NCI-H2171 treated with DMSO at 0.1 percent for 48 hours (cell line): ENCODE results near the gene OSBPL10.

Experiments used
- DNase-seq: peaks from one replicate; lab custom pipeline; 2025; lab: John Stamatoyannopoulos, UW

The OSBPL10 gene

DNA sequence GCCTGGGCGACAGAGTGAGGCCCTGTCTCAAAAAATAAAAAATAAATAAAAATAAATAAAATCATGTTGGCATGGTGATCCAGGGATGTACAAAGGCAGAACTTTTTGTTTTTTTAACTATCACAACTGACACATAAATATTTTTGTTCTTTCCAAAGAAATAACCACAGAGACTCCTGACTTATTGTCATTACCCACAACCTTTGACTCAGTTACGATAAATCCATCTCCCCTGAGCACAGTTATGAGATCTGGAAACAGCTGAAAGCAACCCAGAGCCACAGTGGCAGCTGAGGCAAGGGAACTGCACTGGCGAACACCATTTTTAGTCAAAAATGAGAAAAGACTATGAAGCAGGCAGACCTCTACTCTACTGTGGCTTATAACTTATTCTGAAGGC is 24.0 kb downstream of the OSBPL10 start:
- DNase-seq = no peak

DNA sequence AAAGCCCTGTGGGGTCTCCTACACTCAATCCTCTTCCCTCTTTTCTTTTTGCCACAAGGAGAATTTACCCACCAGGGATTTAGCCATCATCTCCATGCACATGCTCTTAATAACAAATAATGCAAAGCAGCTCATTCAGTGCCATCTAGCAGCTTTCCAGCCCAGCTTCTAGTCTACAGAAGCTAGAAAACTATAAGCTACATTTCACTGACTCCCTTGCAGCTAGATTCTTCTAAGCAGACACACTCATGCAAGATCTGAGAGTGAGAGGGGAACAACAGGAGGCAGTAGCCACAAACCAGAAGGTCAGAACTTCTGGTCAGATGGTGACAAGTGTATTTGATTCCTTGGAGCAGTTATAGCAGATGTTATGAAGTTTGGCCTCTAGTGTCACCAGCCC is 25.5 kb downstream of the OSBPL10 start:
- no peak for DNase-seq

DNA sequence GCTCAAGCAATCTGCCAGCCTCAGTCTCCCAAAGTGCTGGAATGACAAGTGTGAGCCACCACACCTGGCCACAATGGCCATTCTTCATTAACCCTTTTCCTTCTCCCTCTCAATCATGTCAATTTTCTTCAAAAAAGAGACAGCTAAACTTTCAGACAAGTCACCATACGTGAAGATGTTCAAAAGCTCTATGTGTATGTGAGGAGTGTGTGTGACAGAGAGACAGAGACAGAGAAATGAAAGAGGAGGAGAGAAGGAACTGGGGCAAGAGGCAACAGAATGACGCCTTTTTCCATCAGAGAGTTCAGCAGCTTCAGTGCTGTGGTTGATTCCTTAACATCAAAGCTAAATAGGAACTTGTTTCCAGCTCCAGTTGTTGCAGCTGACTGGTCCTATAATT is 27.4 kb downstream of the OSBPL10 start:
- no peak for DNase-seq

DNA sequence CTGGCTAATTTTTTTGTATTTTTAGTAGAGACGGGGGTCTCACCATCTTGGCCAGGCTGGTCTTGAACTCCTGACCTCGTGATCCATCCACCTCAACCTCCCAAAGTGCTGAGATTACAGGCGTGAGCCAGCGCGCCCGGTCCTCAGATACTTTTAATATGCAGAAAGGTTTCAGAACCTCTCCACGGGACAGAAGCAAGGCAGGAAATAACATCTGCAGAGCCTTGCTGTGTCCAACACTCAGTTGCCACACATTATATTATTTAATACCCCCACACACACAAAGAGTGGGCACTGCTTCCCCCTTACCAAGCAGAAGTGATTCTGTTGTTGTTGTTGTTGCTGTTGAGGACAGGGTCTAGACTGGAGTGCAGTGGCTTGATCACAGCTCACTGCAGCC is 28.0 kb downstream of the OSBPL10 start:
- no peak for DNase-seq

DNA sequence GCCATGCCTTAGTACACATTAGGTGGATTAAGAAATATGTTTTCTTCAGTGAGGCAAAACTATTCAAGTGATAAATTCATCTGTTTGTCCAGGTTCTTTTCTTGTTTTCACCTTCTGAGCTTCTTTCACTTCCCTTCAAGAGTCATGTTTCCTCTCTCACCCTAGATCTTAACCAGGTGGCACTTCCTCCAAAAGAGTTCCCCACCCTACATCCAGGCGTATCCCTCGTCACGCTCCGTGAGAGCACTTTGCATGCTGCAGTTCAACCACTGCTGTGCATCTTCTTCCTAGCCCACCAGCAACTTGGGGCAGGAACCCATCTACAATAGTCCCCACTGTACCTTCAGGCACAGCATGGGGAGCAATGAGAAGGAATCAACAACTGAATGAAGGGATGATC is 28.9 kb downstream of the OSBPL10 start:
- no peak for DNase-seq

DNA sequence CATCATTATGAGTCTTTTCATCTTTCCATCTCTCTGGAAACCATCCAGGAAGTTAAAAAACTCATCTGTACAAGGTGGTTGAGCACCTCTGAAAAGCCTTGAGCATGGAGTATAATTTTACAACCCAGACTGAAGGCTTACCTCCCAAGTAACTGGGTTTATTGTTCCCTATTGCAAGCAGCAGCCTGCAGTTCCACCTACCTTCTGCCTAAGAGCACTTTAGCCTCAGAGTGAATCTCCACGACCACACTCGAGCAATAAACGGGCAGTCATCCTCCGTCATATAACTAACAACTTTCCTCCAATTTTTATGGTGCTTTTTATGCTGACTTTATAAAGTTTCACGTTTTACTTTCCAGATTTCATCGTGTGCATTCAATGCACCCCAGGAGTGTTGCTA is 32.8 kb downstream of the OSBPL10 start:
- no peak for DNase-seq

DNA sequence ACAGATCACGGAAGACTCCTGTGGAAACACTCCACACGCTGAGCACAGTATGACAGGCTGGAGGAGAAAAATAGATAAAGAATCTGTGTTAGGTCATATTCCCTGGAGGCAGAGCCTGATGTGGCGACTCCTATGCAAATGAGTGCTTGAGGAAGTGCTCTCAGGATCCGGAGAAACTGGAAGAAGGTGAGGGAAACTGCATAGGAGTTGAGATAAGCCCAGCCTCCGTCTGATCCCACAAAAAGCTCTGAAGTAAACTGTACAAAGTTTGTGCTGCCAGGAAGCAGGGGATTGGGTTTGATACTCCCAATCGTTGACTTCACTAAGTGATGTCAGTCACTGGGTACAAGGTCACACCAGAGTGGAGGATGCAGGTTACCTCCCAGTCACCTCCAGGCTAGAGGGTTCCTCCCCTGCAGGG is 33.4 kb downstream of the OSBPL10 start:
- DNase-seq = no peak

DNA sequence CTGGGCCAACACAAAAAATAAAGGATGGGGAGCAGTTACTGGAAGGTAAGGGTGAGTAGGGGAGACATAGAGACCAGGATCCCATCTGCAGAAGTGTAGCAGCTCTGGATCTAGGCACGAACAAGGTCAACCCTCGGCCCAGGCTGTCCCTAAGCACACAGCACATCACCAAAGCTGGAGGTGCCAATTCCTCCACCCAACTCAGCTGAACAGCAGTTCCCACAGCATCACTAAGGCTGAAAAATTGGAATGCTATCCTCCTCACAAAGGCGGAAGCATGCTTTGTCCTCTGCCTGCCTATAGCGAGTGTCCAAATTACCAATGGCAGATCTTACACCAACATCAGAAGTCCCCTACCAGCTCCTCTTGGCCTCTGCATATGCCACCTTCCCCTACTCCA is 33.9 kb downstream of the OSBPL10 start:
- DNase-seq = no peak

DNA sequence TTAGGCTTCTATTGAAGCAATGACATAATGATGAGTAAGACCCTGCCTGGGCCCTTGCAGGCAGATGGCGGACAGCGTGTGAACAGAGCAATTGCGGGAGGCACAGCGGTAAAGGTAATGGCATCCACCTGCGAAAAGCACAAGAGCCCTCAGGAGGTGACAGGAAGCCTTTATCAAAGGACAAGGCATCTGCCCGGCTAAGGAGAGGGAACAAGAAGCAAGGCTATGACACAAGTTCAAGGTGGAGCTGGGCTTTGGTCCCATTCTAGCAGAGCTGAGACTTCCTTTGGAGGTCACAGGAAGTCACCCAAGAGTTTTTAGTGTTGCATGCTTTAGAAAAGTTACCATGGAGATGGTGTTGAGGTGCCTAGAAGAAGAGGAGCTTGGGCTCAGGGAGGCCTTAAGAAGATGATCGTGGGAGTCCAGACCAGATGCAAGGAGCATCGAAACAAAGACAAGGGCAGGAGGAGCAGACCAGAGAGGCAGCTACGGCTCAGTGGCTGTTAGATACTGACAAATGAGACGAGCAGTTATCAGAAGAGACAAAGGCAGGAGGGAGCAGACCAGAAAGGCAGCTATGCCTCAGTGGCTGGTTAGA is 34.5 kb downstream of the OSBPL10 start:
- DNase-seq = no peak

DNA sequence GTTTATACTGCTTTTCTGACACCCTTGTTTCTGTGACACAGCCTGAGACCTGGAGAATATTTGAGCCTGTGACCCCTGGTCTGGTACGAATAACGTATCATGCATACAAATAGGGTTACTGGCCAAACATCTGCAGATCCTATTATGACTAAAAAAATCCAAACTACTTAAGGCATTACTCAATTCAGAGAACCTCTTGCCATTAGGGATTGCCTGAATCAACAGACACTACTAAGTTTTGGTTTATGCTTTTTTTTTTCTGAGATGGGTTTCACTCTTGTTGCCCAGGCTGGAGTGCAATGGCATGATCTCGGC is 35.4 kb downstream of the OSBPL10 start:
- no peak for DNase-seq

DNA sequence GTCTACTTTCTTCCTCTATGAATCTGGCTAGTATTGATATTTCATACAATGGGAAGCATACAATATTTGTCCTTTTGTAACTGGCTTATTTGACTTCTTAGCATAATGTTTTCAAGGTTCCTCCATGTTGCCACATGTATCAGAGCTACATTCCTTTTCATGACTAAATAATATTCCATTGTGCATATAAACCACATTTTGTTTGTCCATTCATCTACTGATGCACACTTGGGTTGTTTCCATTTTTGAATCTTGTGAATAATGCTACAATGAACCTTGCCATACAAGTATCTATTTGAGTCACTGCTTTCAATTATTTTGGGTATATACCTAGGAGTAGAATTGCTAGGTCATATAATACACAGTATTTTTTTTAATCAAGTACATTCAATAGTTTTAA is 38.0 kb downstream of the OSBPL10 start:
- no peak for DNase-seq

DNA sequence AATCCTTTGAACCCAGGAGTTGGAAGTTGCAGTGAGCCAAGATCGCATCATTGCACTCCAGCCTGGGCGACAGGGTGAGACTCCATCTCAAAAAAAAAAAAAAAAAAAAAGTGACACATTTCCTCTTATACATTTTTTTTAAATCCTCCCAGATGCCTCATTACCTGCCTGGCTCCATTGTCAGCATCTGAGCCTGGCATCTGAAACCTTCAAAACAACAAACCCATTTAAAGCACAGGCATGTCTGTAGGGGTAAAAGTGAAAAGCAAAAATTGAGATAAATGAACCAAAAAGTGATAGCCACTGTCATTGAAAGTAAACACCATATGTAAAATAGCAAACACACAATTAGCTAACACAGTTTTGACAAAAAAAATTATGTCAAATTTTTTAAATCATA is 38.6 kb downstream of the OSBPL10 start:
- peak; percentile 71 for DNase-seq

DNA sequence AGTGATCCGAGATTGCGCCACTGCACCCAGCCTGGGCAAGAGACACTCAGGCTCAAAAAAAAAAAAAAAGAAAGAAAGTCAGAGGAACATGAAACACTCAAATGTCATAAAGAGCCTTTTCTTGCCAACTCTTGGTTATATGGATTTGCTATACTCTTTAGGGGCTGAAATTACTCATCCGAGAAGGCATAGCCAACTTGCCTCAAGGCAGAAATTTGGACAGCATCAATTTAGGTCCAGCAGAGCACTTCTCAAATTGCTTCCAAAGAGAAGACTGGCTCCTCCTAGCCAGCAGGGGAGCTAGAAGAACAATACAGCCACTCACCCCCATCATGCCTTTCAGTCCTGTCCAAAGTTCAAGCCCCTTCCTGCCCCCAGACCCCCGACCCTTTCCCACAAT is 43.8 kb downstream of the OSBPL10 start:
- DNase-seq = no peak

DNA sequence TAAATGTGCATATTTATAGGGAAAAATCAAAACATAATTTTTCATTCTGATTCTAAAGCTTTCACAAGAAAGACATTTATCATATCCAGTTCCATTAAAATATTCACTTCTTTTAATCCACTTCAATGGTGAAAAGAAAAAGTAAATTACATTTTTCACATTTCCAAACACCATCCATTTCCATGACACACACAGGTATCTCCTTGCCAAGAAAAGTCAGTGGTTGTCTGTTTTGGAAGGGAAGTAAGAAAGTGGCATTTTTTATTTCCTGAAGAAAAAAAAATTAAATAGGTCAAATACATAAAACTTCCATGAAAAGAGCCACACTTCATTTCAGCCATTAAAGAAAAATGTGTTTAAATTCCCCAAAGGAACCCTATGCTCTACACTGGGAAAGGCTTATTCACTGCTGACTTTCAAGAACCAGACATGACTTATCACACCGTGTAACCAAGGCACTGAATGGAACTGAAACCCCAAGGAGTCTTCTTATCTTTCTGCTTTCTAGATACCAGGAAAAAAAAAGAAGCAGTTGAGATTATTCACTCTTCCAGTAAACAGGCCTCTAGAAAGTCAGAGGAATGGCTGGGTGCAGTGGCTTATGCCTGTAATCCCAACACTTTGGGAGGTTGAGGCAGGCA is 44.5 kb downstream of the OSBPL10 start:
- no peak for DNase-seq

DNA sequence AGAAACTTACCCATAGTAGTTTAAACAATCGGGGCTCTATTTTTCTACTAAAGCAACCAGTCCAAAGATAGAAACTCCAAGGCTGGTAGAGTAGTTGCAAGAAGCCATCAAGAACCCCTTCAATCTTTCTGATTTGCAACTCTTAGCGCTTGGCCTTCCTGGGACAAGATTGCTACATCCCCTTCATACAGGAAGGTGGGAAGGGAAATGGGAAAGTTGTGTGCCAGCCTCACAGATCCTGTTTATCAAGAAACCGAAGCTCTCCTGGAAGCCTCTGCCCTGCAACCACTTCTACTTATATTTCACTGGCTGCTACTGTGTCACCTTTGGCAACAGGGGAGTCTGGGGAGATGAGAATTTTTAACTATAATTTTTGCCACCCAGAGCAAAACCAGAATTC is 46.2 kb downstream of the OSBPL10 start:
- DNase-seq = no peak

DNA sequence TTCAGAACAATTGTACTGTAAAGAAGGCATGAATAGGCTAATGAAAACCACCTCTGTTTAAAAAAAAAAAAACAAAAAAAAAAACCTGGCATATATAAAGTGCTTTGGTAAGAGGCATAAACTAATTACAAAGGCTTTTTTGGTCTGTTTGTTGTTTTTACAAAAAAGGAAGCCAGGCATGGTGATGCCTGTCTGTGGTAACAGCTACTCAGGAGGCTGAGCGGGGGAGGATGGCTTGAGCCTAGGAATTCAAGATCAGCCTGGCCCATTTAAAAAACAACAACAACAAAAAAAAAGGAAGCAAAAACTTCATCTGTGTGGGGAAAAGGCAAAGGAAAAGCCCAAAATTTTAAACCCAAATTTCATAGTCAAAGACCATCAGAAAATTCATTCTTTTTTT is 47.0 kb downstream of the OSBPL10 start:
- no peak for DNase-seq

DNA sequence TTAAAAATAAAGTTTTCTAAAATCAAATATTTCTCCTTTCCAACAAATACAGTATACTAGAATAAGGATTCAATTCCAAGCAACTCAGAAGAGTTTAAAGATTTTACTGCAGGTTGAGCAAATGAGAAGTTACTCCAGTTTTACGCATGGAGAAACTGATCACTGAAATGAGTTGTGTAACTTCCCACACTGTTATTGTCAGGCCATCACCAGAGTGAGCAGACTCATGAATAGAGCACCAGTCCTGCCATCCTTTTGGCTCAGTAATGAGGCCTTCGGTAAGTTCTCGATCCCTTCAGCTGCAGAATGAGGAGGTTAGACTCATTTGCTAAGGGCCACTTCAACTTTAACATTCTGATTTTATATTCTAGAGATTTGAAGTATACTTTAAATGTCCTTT is 48.1 kb downstream of the OSBPL10 start:
- no peak for DNase-seq

DNA sequence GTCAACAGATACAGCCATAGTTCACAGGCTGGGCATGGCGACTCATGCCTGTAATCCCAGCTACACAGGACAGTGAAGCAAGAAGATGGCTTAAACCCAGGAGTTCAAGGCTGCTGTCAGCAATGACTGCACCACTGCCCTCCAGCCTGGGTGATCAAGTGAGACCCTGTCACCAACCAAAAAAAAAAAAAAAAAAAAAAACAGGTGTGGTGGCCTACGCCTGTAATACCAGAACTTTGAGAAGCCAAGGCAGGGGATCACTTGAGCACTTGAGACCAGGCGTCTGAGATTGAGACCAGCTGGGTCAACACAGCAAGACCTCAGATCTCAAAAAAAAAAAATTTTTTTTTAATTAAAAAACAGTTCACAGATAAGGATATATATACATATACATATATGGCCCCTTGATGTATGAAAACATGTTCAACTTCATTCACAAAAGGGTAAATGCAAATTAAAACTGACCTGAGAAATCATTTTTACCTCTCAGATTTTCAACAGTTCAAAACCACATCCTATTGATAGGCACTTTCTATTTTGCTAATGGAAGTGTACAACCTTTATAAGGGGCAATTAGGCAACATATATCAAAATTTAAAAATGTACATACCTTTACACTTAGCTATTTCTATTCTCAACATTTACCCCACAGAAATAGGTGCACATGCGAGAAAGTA is 51.1 kb downstream of the OSBPL10 start:
- DNase-seq = no peak

DNA sequence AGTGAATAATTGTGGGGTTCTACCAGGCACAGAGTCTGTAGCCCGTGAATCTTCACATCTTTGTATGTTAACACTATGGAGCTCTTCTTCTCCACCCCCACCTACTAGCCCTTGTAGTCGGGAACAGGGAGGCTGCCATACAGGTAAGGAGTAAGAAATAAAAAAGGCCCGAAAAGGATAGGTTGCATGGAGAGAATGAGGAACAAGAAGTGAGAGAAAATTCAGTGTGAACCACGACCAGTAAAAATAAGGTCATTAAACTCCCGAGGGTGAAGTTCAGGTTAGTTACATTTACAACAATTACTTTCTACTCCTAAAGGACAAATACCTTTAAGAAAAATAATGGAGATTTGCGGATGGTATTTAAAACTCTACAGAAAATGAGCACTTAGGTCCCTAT is 53.3 kb downstream of the OSBPL10 start:
- DNase-seq = no peak

DNA sequence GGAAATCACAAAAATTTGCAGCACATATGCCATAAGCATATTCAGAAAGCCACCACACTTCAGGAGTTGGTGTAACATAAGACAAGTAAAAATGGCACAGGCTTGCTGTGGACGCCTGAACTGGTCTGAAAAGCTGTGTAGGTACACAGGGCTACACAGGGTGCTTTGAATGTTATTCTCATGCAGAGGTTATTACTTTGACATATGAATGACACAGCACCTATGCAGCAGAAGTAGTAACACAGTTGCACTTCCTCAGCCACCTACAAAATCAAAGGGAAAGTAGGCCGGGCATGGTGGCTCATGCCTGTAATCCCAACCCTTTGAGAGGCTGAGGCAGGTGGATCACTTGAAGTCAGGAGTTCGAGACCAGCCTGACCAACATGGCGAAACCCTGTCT is 54.5 kb downstream of the OSBPL10 start:
- no peak for DNase-seq

DNA sequence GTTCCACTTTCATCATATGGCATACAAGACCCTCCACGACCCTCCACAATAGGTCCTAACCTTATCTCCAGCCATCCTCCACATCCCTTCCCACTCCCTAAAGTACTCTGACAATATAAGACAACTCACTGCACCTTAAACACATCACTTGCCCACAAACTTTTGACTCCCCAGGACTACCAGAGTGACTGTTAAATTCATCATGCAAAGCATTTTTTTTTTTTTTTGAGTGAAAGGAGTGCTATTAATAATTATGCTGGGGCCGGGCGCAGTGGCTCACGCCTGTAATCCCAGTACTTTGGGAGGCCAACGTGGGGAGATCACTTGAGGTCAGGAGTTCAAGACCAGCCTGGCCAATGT is 55.8 kb downstream of the OSBPL10 start:
- DNase-seq = no peak

DNA sequence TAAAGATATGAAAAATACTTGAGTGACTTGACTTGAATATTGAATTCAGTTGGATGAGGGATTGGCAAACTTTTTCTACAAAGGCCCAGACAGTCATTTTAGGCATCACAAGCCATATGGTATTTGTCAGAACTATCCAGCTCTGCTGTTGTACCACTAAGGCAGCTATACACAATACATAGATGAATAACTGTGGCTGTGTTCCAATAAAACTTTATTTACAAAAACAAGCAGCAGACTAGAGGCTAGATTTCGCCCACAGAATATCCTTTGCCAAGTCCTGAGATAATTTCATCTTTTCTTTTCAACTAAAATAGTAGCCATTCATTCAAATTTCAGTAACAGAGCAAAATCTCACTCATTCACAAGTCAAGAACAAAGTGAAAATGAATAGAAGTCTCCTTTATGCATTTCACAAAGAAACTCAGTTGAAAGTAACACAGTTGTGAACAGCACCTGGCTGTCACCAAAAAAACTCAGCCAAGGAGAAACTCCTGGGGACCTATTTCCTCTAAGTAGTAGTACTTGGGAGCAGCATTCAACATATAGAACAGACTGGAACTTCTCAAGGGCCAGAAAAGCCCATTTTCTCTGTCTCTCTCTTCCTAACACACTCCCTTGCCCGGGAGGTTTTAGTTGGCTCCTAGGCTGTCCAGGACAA is 56.3 kb downstream of the OSBPL10 start:
- DNase-seq = no peak

DNA sequence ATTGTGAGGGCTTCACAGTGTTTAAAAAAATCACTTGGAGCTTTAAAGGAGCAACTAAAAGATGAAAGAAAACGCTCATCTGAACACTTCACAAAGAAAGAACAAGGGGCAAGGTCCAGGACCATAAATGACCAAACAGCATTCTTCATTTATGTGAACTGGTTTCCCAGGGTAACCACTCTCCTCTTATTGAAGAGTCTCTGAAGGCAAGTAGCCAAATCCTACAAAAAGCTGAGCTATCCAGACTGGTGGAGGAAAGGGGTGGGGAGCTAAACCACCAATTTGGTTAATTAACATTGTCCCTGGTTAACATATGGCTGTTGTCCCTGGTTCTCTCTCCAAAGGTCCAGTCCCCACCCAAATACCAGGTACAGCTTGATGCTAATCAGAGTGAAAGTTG is 58.1 kb downstream of the OSBPL10 start:
- no peak for DNase-seq

DNA sequence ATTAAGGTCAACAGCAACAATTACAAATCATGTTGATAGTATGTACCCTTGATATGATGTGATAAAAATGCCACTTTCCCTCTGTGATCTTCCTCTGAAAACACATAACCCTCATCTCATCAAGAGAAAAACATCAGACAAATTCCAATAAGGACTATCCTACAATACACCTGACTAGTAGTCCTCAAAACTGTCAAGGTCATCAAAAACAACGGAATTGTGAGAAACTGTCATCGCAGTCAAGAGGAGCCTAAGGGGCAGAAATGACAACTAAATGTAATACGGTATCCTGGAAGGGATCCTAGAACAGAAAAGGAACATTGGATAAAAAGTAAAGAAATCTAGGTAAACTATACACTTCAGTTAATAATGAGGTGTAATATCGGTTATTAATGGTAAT is 59.2 kb downstream of the OSBPL10 start:
- no peak for DNase-seq
